Measurements from ENCODE around the gene NSD2.
"Not testable (repeated sequence)": the region's sequence is repeated elsewhere in the genome, so short reads cannot be mapped to it uniquely, and the experiment has no call there.

NSD2 gene

DNA sequence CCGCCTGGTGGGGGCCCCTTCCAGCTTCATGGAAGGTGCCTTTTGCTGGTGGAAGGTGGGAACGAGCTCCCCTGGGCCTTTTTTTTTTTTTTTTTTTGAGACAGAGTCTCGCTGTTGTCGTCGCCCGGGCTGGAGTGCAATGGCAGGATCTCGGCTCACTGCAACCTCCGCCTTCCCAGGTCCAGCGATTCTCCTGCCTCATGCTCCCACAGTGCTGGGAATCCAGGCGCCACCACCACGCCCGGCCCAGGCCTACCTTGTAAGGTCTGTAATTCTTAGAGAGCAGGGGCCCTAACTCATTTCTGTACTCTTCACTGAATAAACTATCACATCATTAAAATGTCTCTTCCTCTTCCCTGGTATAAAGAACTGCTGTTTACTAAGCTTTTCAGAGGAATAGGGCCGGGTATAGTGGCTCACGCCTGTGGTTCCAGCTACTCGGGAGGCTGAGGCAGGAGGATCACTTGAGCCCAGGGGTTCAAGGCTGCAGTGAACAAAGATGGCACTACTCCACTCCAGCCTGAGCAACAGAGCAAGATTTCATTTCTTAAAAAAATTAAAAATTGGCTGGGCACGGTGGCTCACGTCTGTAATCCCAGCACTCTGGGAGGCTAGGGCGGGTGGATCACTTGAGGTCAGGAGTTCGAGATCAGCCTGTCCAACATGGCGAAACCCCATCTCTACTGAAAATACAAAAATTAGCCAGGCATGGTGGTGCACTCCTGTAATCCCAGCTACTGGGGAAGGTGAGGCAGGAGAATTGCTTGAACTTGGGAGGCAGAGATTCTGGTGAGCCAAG is 122.7 kb downstream of the NSD2 start:
- not testable (repeated sequence) for H3K27ac Mint-ChIP-seq; ATAC-seq (replicated peaks); H3K27me3 Mint-ChIP-seq; H3K4me3 Mint-ChIP-seq; DNase-seq
- Mint-ChIP-seq H3K9me3 (peaks cover 14 to 15% of the 10 kb centered on the region in 2 donors), H3K4me1 (peaks cover 15 to 29% of the 10 kb centered on the region in 2 donors), H3K36me3 (peaks cover 45 to 52% of the 10 kb centered on the region in 2 donors)

DNA sequence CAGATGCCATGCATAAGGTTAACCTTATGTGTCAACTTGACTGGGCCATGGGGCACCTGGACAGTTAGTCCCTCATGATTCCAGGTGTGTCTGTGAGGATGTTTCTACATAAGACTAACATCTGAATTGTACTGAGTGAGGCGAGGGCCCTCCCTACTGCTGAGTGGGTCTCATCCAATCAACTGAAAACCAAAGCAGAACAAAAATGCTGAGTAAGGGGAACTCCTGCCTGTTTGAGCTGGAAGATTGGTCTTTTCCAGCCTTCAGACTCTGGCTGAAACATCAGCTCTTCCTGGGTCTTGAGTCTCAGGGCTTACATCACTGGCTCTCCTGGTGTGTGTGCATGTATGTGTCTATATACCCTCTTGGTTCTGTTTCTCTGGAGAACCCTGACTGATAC is 123.7 kb downstream of the NSD2 start:
- no peak overlapping the region for H3K27ac Mint-ChIP-seq
- H3K9me3 Mint-ChIP-seq, result peaks cover 18 to 21% of the 10 kb centered on the region in 2 donors
- ATAC-seq (replicated peaks) (no peak), DNase-seq (no peak)
- H3K4me3 Mint-ChIP-seq, result no peak overlapping the region
- H3K4me1 Mint-ChIP-seq, result peaks cover 19 to 35% of the 10 kb centered on the region in 2 donors
- H3K36me3 Mint-ChIP-seq, result peaks cover 50 to 59% of the 10 kb centered on the region in 2 donors
- no peaks in the 10 kb centered on the region for H3K27me3 Mint-ChIP-seq

DNA sequence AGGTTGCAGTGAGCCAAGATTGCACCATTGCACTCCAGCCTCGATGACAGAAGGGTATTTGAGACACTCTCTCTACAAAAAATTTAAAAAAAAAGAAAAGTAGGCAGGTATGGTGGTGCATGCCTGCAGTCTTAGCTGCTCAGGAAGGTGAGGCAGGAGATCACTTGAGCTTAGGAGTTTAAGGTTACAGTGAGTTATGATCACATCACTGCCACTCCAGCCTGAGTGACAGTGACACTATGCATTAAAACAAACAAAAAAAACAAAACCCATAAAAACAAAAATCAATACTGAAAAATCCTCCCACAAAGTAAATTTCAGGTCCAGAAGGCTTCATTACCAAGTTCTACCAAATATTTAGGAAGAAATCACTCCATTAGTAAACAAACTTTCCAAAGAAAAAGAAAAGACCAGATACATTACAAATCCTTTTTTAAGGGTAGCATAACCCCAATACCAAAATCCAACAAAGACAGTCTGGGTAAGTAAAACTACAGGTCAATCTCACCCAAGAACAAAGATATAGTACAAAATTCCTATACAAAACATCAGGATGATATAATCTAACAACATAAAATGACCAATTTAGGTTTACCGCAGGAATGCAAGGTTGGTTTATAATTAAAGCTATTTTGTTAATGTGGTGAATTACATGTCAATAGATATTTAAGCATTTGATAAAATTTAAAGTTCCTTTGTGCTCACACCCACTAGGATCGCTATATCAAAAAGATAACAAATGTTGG is 125.8 kb downstream of the NSD2 start:
- H3K27me3 Mint-ChIP-seq, result no peaks in the 10 kb centered on the region

DNA sequence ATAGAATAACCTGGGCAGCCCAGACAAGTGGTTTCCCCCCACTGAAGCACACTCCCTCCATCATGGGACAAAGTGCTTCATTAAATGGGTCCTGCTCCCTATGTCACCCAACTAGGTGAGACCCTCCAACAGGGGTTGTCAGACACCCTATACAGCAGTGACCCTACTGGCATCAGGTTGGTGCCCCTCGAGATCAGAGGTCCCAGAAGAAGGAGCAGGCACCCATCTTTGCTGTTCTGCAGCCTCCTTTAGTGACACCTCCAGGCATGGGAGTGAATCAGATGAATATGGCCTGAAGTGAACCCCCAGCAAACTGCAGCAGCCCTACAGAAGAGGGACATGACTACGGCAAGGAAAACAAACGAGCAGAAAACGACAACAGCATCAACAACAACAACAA is 126.5 kb downstream of the NSD2 start:
- H3K4me1 Mint-ChIP-seq, result peaks cover 27 to 58% of the 10 kb centered on the region in 2 donors
- ATAC-seq (replicated peaks) (no peak), DNase-seq (no peak)
- H3K36me3 Mint-ChIP-seq, result peaks cover 56 to 74% of the 10 kb centered on the region in 2 donors
- no peaks in the 10 kb centered on the region for H3K27me3 Mint-ChIP-seq
- no peak overlapping the region for H3K27ac Mint-ChIP-seq
- H3K9me3 Mint-ChIP-seq, result peaks cover 25 to 28% of the 10 kb centered on the region in 2 donors
- H3K4me3 Mint-ChIP-seq, result no peak overlapping the region

More for the DNA sequence above, 125.8 kb downstream of the NSD2 start:
- ATAC-seq (replicated peaks) (no peak), DNase-seq (no peak)
- Mint-ChIP-seq H3K27ac (no peak overlapping the region), H3K4me1 (peaks cover 22 to 52% of the 10 kb centered on the region in 2 donors), H3K9me3 (peaks cover 25 to 28% of the 10 kb centered on the region in 2 donors), H3K36me3 (peaks cover 56 to 68% of the 10 kb centered on the region in 2 donors), H3K4me3 (no peak overlapping the region)

DNA sequence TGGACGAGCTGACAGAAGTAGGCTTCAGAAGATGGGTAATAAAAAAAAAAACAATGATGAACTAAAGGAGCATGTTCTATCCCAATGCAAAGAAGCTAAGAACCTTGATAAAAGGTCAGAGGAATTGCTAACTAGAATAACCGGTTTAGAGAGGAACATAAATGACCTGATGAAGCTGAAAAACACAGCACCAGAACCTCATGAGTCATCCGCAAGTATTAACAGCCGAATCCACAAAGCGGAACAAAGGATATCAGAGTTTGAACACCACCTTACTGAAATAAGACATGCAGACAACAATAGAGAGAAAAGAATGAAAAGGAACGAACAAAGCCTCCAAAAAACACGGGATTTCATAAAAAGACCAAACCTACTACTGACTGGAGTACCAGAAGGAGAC is 127.1 kb downstream of the NSD2 start:
- Mint-ChIP-seq H3K4me3 (no peak overlapping the region), H3K4me1 (peaks cover 31 to 63% of the 10 kb centered on the region in 2 donors), H3K36me3 (peaks cover 58 to 74% of the 10 kb centered on the region in 2 donors), H3K9me3 (peaks cover 25 to 28% of the 10 kb centered on the region in 2 donors), H3K27me3 (no peaks in the 10 kb centered on the region), H3K27ac (no peak overlapping the region)
- ATAC-seq (replicated peaks) (no peak), DNase-seq (no peak)

DNA sequence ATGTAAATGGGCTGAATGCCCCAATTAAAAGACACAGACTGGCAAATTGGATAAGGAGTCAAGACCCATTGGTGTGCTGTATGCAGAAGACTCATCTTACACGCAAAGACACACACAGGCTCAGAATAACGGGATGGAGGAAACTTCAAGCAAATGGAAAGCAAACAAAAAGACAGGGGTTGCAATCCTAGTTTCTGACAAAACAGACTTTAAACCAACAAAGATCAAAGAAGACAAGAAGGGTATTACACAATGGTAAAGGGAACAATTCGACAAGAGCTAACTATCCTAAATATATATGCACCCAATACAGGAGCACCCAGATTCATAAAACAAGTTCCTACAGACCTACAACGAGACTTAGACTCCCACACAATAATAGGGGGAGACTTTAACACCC is 128.1 kb downstream of the NSD2 start:
- H3K4me3 Mint-ChIP-seq; ATAC-seq (replicated peaks); H3K27ac Mint-ChIP-seq; DNase-seq; H3K27me3 Mint-ChIP-seq: not testable (repeated sequence)
- Mint-ChIP-seq H3K9me3 (peaks cover 25 to 28% of the 10 kb centered on the region in 2 donors), H3K36me3 (peaks cover 57 to 74% of the 10 kb centered on the region in 2 donors), H3K4me1 (peaks cover 31 to 63% of the 10 kb centered on the region in 2 donors)

DNA sequence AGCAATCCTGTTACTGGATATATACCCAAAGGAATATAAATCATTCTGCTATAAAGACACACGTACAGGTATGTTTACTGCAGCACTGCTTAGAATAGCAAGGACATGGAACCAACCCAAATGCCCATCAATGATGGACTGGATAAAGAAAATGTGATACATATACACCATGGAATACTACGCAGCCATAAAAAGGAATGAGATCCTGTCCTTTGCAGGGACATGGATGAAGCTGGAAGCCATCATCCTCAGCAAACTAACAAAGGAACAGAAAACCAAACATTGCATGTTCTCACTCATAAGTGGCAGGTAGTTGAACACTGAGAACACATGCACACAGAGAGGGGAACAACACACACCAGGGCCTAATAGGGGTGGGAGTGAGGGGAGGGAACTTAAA is 132.2 kb downstream of the NSD2 start:
- H3K4me3 Mint-ChIP-seq; DNase-seq; H3K27me3 Mint-ChIP-seq; ATAC-seq (replicated peaks); H3K27ac Mint-ChIP-seq: not testable (repeated sequence)
- Mint-ChIP-seq H3K9me3 (peaks cover 15 to 16% of the 10 kb centered on the region in 2 donors), H3K4me1 (peaks cover 38 to 65% of the 10 kb centered on the region in 2 donors), H3K36me3 (peaks cover 50 to 66% of the 10 kb centered on the region in 2 donors)

DNA sequence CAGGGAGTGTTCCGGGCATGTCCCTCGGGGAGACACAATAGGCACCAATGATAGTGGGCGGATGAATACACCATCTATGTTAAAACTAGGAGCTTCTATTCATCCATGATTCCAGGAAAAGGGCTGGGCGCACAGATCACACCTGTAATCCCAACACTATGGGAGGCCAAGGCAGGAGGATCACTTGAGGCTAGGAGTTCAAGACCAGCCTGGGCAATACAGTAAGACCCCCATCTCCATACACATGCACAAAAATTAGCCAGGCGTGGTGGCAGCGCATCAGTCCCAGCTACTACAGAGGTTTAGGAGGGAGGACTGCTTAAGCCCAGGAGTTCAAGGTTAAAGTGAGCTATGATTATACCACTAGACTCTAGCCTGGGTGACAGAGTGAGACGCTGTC is 135.2 kb downstream of the NSD2 start:
- Mint-ChIP-seq H3K9me3 (no peaks in the 10 kb centered on the region), H3K4me1 (peaks cover 32 to 47% of the 10 kb centered on the region in 2 donors), H3K27me3 (no peaks in the 10 kb centered on the region), H3K27ac (no peak overlapping the region), H3K36me3 (peaks cover 21 to 36% of the 10 kb centered on the region in 2 donors), H3K4me3 (no peak overlapping the region)
- ATAC-seq (replicated peaks) (no peak), DNase-seq (no peak)

DNA sequence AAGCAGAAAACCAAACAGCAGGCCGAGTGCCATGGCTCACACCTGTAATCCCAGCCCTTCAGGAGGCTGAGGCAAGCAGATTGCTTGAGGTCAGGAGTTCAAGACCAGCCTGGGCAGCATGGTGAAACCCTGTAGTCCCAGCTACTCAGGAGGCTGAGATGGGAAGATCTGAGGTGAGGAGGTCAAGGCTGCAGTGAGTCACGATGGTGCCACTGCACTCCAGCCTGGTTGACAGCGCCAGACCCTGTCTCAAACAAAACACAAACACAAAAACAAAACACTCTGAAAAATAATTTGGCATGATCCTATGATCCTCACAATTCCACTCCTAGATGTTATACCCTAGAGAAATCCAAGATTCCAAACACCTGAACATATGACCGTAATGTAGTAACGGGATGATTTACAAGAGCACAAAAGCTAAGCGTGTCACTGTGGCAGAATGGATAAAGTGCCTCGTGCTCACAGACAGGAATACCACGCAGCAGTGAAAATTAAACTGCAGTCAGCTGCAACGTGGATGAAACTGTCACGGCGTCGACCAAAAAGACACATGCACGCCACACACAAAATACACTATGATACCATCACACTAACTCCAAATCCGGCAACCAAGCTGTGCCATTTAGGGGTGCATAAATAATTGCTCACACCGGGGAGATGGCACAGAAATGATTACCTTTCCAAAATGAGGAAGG is 135.9 kb downstream of the NSD2 start:
- no peaks in the 10 kb centered on the region for H3K27me3 Mint-ChIP-seq
- peak overlapping the region; percentile 87 to 90 for H3K4me3 Mint-ChIP-seq
- H3K9me3 Mint-ChIP-seq, result no peaks in the 10 kb centered on the region
- DNase-seq (no peak), ATAC-seq (replicated peaks) (no peak)
- peak overlapping the region; percentile 43 for H3K27ac Mint-ChIP-seq
- H3K36me3 Mint-ChIP-seq, result peaks cover 19 to 35% of the 10 kb centered on the region in 2 donors
- peaks cover 32 to 45% of the 10 kb centered on the region in 2 donors for H3K4me1 Mint-ChIP-seq

DNA sequence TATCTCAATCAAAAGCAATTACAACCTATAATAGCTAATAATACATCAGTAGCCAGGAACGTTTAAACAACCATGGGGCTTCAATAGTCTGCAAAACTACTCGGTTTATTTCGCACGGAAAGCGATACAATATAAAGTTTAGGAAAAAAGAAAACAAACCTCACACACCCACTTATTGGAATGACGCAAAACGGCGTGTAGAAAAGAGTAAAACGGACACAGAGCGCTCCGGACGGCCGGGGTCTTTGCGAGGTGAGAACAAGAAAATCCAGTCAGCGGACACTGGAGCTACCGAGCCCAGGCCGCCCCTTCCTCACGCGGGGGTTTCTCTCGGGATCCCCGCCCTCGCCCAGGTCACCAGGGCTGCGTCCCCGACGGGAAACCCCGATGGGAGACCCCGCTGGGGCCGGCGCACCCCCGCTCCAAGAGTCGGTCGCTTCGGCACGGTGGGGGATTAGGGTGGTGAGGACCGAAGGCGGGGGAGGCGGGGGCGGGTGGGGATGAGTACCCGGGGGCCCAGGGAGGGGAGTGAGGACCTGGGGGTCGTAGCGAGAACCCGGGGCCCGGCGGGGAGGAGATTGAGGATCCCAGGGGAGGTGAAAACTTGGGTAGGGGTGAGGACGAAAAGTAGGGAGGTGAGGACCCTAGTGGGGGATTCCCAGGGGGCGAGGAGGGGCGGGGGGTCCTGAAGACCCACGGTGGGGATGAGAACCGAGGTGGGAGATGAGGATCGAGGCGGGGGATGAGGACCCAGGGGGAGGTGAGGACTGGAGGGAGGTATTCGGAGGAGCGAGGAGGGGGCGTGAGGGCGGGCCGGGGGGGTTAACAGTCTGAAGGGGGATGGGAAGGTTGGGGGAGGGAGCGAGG is 136.8 kb downstream of the NSD2 start:
- DNase-seq (no peak), ATAC-seq (replicated peaks) (no peak)
- Mint-ChIP-seq H3K27ac (peak overlapping the region; percentile 98), H3K9me3 (no peaks in the 10 kb centered on the region), H3K27me3 (no peaks in the 10 kb centered on the region), H3K4me3 (peak overlapping the region; percentile 87 to 90), H3K36me3 (peaks cover 15 to 26% of the 10 kb centered on the region in 2 donors), H3K4me1 (peaks cover 24 to 35% of the 10 kb centered on the region in 2 donors)

DNA sequence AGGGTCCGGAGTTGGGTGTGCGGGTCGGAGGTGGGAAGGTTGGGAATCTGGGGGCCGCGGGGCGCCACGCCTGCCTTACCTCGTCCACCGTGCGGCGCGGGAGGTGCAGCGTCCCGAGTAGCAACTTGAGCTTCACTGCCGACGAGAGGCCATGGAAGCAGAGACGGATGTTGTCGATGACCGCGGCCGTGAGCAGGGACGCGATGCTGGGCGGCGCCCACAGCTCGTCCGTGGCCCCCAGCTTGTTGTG is 137.4 kb downstream of the NSD2 start:
- DNase-seq (no peak), ATAC-seq (replicated peaks) (no peak)
- H3K27me3 Mint-ChIP-seq, result peaks cover 0 to 3% of the 10 kb centered on the region in 2 donors
- H3K27ac Mint-ChIP-seq, result peak overlapping the region; percentile 98
- peak overlapping the region; percentile 87 to 90 for H3K4me3 Mint-ChIP-seq
- H3K36me3 Mint-ChIP-seq, result peaks cover 14 to 21% of the 10 kb centered on the region in 2 donors
- no peaks in the 10 kb centered on the region for H3K9me3 Mint-ChIP-seq
- peaks cover 24 to 34% of the 10 kb centered on the region in 2 donors for H3K4me1 Mint-ChIP-seq

DNA sequence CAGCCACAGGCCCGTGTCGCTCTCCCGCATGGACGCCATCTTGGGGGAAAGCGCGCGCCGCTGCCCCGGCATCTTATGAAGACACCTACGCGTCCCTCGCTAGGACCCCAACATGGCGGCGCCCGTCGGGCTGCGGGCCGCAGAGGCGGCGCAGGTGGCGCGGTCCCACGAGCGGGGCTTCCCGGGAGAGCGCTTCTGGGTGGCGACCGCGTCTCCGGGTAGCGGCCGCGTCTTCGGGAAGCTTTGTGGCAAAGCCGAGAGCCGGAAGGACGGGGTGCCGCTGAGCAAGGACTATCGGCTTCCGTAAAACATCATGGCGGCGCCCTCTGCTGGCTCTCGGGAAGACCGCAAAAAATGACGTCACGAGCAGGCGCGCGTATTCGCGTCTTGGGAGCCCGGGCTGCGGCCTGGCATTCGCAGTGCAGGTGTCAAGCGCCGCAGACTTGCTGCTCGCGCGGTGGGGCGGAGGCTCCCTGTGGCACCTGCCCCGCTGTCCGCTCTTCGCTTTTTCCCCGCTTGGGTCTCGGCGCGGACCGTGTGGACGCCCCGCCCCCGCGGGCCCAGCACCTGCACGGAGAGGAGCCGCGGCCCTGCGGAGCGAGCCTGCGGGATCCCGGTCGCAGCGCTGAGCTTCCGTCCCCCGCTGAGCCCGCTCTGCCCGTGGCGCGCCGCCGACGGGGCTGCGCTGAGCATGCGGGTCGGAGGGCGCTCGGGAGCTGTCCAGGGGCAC is 137.9 kb downstream of the NSD2 start, which contains the start of gene NELFA:
TSS of gene NELFA (minus strand) at position 54 of the 730 bp plus-strand sequence. CDS start at position 39, 15 bp downstream.
- peak within 1 kb of the TSS; percentile 87 to 90 for H3K4me3 Mint-ChIP-seq
- no peaks in the 10 kb centered on the region for H3K9me3 Mint-ChIP-seq
- peak; percentile 85 to 88 for ATAC-seq (replicated peaks)
- peak; percentile 91 for DNase-seq
- H3K36me3 Mint-ChIP-seq, result peaks cover 14 to 21% of the 10 kb centered on the region in 2 donors
- peaks cover 1 to 8% of the 10 kb centered on the region in 2 donors for H3K27me3 Mint-ChIP-seq
- peak within 1 kb of the TSS; percentile 98 for H3K27ac Mint-ChIP-seq
- peaks cover 24 to 34% of the 10 kb centered on the region in 2 donors for H3K4me1 Mint-ChIP-seq

All from stimulated activated naive B cell treated with anti-CD40 and anti-IgM and Interleukin-4, amounts not matched to agents 10 μg/mL and 1 μg/mL and 100 μg/mL, for 72 hours (primary cell).